ENCODE results near the gene RNF13. TPM values are rescaled to one million over a fixed set of nuclear protein-coding genes. Genes with fewer than 3 reads are reported as not detected.

RNF13 gene
- total RNA-seq, 1 donor from 2014 or later = 138 TPM

- TF ChIP-seq CTCF (IDR thresholded peaks at IDR 0.05) = no peak
- DNase-seq (no peak), ATAC-seq (no peak)
- Histone ChIP-seq H3K27me3 (ENCODE audit: low read depth) (no peaks in the 10 kb centered on the region), H3K9me3 (no peaks in the 10 kb centered on the region), H3K4me3 (no peak overlapping the region), H3K36me3 (no peaks in the 10 kb centered on the region), H3K4me1 (no peaks in the 10 kb centered on the region), H3K27ac (no peak overlapping the region)
- intact Hi-C loops (cut with DNase I) = no loop called here
Observed at GRCh38 chr3:149777414-149778214, 35.4 kb upstream of the RNF13 start.

- Histone ChIP-seq H3K9me3 (no peaks in the 10 kb centered on the region), H3K36me3 (no peaks in the 10 kb centered on the region), H3K4me1 (peaks cover 5% of the 10 kb centered on the region), H3K4me3 (no peak overlapping the region), H3K27me3 (ENCODE audit: low read depth) (no peaks in the 10 kb centered on the region), H3K27ac (peak overlapping the region; percentile 61)
- intact Hi-C loops (cut with DNase I) = no loop called here
- no peak for ATAC-seq
- no peak for DNase-seq
- no peak for TF ChIP-seq CTCF (IDR thresholded peaks at IDR 0.05)
Observed at GRCh38 chr3:149781211-149781610, 31.8 kb upstream of the RNF13 start.

GRCh38 chr3:149781741-149782140 lies 31.3 kb upstream of the RNF13 start:
- ATAC-seq = no peak
- peak overlapping the region; percentile 61 for H3K27ac ChIP-seq

GRCh38 chr3:149783576-149783975 lies 29.4 kb upstream of the RNF13 start:
- Histone ChIP-seq H3K4me3 (no peak overlapping the region), H3K9me3 (no peaks in the 10 kb centered on the region), H3K27ac (peak overlapping the region; percentile 4), H3K27me3 (ENCODE audit: low read depth) (no peaks in the 10 kb centered on the region), H3K4me1 (peaks cover 5% of the 10 kb centered on the region), H3K36me3 (no peaks in the 10 kb centered on the region)
- no peak for TF ChIP-seq CTCF (IDR thresholded peaks at IDR 0.05)
- intact Hi-C loops (cut with DNase I) = no loop called here
- ATAC-seq (peak; percentile 56 to 62), DNase-seq (no peak)

More at GRCh38 chr3:149781741-149782140, 31.3 kb upstream of the RNF13 start:
- Histone ChIP-seq H3K9me3 (no peaks in the 10 kb centered on the region), H3K27me3 (ENCODE audit: low read depth) (no peaks in the 10 kb centered on the region), H3K4me3 (no peak overlapping the region), H3K36me3 (no peaks in the 10 kb centered on the region), H3K4me1 (peaks cover 5% of the 10 kb centered on the region)
- no peak for TF ChIP-seq CTCF (IDR thresholded peaks at IDR 0.05)
- intact Hi-C loops (cut with DNase I) = no loop called here
- no peak for DNase-seq

GRCh38 chr3:149784064-149784704 lies 28.8 kb upstream of the RNF13 start:
- H3K4me1 ChIP-seq = peaks cover 5% of the 10 kb centered on the region
- no peaks in the 10 kb centered on the region for H3K27me3 ChIP-seq (ENCODE audit: low read depth)
- no peaks in the 10 kb centered on the region for H3K36me3 ChIP-seq
- TF ChIP-seq CTCF (IDR thresholded peaks at IDR 0.05) = no peak
- DNase-seq = no peak
- intact Hi-C loops (cut with DNase I) = no loop called here
- H3K4me3 ChIP-seq = no peak overlapping the region
- H3K27ac ChIP-seq = peak overlapping the region; percentile 4
- H3K9me3 ChIP-seq = no peaks in the 10 kb centered on the region
- ATAC-seq = no peak
